K562 (cell line): ENCODE data around the gene WDR76. TPM values are rescaled to one million over a fixed set of nuclear protein-coding genes. Genes with fewer than 3 reads are reported as not detected.

Source experiments
- MXI1 ChIP-seq: IDR thresholded peaks from 2 replicates; pipeline ENCODE4 v1.6.1; 2011; ENCODE audit warnings: low read depth, mild to moderate bottlenecking, improper control_type of control experiment, low read length
- NBN ChIP-seq: fragments of 450-650 bp; IDR thresholded peaks from 2 replicates; pipeline ENCODE4 v1.6.1; 2016; ENCODE audit warnings: low read depth, mild to moderate bottlenecking
- NONO ChIP-seq, 2 experiments: fragments of 200-400 bp in 1 of 2; fragments of 450-650 bp in 1 of 2; formaldehyde crosslinking in 1 of 2; IDR thresholded peaks; 2 replicates each; pipeline ENCODE4 v1.6.1; 2017; ENCODE audit warnings: low read depth in 2 of 2, mild to moderate bottlenecking in 2 of 2, moderate library complexity in 2 of 2, low read length in 1 of 2
- PHTF2 ChIP-seq: fragments of 250-450 bp; sonication (Bioruptor Pico); IDR thresholded peaks from 2 replicates; pipeline ENCODE4 v1.5.0; 2021; ENCODE audit warnings: mild to moderate bottlenecking
- PML ChIP-seq: IDR thresholded peaks from 2 replicates; pipeline ENCODE4 v1.6.1; 2012; ENCODE audit warnings: low read length, inconsistent platforms
- ZNF431 ChIP-seq: sonication (generic); formaldehyde crosslinking; IDR thresholded peaks from 2 replicates; pipeline ENCODE4 v1.8.0; 2022; ENCODE audit warnings: mild to moderate bottlenecking, missing genetic modification reagents
- polyA plus RNA-seq, 8 experiments: library from polyadenylated mRNA; depleted of rRNA in 4 of 8; stranded (reverse) in 5 of 8; unstranded in 3 of 8; fragments of >200 nt; fragmentation: Nextera tagmentation in 2 of 8; fragmentation: Illumina TruSeq in 1 of 8; extraction: Ambion mirVana in 2 of 8; extraction: Trizol in 1 of 8; gene quantifications; 2 replicates each; pipeline versions ENCODE4 v1.2.1 to v1.2.3, GENCODE V29; 2011 to 2014; ENCODE audit warnings: inconsistent platforms in 1 of 8, missing spikeins in 1 of 8
- total RNA-seq, 7 experiments: library from RNA; depleted of rRNA in 6 of 7; stranded (reverse); fragments of >200 nt in 6 of 7; fragmentation: Illumina TruSeq in 2 of 7; extraction: Trizol in 2 of 7; gene quantifications; 2 replicates each; pipeline versions ENCODE4 v1.2.1 to v1.2.3, GENCODE V29; 2011 to 2021; ENCODE audit warnings: low replicate concordance in 1 of 7
- TF ChIP-seq, protein P1 (sequence below), 2 experiments: fragments of 450-650 bp in 1 of 2; sonication (generic) in 1 of 2; formaldehyde crosslinking in 1 of 2; IDR thresholded peaks; 2 replicates each; pipeline versions ENCODE4 v1.7.1 to v1.9.0; 2016 to 2022; ENCODE audit warnings: inconsistent platforms in 1 of 2, mild to moderate bottlenecking in 1 of 2, missing genetic modification reagents in 1 of 2
- TF ChIP-seq, protein P2 (sequence below), 2 experiments: fragments of 450-650 bp; formaldehyde crosslinking in 1 of 2; IDR thresholded peaks; 2 replicates each; pipeline versions ENCODE4 v1.4.0 to v1.6.1; 2014 to 2020; ENCODE audit warnings: mild to moderate bottlenecking in 2 of 2, borderline replicate concordance in 1 of 2, low read depth in 1 of 2

The WDR76 gene
- total and polyA plus RNA-seq, 9 of the 15 experiments (the other 6 are each of a cell fraction or from before 2014, with no cell fraction given): 9.8 to 69.5 (median 44.4) TPM

DNA sequence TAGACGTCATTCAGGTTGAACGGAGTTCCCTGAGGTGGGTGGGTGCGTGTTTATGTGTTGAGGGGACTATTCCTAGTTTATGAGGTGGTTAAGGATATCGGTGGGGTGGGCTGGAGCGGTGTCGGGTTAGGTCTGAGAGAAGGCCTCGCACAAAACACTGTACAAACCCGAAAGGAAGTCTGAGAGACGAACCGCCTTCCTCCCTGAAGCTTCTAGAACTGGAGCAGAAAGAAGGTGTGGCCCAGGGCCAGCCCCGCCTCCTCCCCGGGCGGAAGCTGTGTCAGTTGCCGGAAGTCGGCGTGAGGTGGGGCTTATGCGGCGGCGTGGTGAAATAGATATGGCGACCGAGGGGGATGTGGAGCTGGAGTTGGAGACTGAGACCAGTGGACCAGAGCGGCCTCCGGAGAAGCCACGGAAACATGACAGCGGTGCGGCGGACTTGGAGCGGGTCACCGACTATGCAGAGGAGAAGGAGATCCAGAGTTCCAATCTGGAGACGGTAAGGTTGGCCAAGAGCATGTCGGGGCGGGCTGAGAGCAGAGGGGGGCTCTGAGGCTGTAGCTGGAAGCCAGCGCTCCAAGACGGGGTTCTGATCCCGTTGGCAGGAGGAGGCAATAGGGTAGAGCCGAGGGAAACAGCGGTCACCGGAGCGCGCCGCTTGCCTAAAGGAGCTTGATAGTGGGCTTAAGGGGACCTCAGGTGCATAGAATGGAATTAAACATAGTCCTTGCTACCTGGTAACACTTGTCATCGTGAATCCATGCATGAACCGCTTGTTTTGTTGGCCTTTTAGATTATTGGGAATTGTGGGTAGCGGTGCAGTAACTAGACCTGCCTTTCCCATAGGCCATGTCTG, 26.3 kb upstream of the WDR76 start, which contains the start of gene HYPK (continued):
- TF ChIP-seq, protein P1, sequence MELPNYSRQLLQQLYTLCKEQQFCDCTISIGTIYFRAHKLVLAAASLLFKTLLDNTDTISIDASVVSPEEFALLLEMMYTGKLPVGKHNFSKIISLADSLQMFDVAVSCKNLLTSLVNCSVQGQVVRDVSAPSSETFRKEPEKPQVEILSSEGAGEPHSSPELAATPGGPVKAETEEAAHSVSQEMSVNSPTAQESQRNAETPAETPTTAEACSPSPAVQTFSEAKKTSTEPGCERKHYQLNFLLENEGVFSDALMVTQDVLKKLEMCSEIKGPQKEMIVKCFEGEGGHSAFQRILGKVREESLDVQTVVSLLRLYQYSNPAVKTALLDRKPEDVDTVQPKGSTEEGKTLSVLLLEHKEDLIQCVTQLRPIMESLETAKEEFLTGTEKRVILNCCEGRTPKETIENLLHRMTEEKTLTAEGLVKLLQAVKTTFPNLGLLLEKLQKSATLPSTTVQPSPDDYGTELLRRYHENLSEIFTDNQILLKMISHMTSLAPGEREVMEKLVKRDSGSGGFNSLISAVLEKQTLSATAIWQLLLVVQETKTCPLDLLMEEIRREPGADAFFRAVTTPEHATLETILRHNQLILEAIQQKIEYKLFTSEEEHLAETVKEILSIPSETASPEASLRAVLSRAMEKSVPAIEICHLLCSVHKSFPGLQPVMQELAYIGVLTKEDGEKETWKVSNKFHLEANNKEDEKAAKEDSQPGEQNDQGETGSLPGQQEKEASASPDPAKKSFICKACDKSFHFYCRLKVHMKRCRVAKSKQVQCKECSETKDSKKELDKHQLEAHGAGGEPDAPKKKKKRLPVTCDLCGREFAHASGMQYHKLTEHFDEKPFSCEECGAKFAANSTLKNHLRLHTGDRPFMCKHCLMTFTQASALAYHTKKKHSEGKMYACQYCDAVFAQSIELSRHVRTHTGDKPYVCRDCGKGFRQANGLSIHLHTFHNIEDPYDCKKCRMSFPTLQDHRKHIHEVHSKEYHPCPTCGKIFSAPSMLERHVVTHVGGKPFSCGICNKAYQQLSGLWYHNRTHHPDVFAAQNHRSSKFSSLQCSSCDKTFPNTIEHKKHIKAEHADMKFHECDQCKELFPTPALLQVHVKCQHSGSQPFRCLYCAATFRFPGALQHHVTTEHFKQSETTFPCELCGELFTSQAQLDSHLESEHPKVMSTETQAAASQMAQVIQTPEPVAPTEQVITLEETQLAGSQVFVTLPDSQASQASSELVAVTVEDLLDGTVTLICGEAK (IDR thresholded peaks at IDR 0.05): peak; percentile 93
- TF ChIP-seq, protein P1 (CRISPR knock-in tag; IDR thresholded peaks at IDR 0.05): no peak
- peak; percentile 66; the same call in 1 of the 2 replicates for TF ChIP-seq NBN
- no peak for TF ChIP-seq ZNF431 (CRISPR knock-in tag)
- TF ChIP-seq NONO (IDR thresholded peaks at IDR 0.05; ENCODE audit: low read depth in 2 of 2, low read length in 1 of 2): peak in 1 of 2 experiments; percentile 54; a peak in 1 of 4 replicates
- TF ChIP-seq, protein P2, sequence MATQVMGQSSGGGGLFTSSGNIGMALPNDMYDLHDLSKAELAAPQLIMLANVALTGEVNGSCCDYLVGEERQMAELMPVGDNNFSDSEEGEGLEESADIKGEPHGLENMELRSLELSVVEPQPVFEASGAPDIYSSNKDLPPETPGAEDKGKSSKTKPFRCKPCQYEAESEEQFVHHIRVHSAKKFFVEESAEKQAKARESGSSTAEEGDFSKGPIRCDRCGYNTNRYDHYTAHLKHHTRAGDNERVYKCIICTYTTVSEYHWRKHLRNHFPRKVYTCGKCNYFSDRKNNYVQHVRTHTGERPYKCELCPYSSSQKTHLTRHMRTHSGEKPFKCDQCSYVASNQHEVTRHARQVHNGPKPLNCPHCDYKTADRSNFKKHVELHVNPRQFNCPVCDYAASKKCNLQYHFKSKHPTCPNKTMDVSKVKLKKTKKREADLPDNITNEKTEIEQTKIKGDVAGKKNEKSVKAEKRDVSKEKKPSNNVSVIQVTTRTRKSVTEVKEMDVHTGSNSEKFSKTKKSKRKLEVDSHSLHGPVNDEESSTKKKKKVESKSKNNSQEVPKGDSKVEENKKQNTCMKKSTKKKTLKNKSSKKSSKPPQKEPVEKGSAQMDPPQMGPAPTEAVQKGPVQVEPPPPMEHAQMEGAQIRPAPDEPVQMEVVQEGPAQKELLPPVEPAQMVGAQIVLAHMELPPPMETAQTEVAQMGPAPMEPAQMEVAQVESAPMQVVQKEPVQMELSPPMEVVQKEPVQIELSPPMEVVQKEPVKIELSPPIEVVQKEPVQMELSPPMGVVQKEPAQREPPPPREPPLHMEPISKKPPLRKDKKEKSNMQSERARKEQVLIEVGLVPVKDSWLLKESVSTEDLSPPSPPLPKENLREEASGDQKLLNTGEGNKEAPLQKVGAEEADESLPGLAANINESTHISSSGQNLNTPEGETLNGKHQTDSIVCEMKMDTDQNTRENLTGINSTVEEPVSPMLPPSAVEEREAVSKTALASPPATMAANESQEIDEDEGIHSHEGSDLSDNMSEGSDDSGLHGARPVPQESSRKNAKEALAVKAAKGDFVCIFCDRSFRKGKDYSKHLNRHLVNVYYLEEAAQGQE (IDR thresholded peaks at IDR 0.05; ENCODE audit: borderline replicate concordance): no peak
- TF ChIP-seq, protein P2 (CRISPR knock-in tag; IDR thresholded peaks at IDR 0.05; ENCODE audit: low read depth): peak; percentile 62; the same call in 1 of the 2 replicates
- TF ChIP-seq PML: peak; percentile 61
- peak; percentile 93 for TF ChIP-seq MXI1
- 0 out of 2 replicates have a peak, but pooled peaks have one; percentile 26 for TF ChIP-seq PHTF2 (CRISPR knock-in tag)
